ENCODE data around the gene RPF1.

DNA sequence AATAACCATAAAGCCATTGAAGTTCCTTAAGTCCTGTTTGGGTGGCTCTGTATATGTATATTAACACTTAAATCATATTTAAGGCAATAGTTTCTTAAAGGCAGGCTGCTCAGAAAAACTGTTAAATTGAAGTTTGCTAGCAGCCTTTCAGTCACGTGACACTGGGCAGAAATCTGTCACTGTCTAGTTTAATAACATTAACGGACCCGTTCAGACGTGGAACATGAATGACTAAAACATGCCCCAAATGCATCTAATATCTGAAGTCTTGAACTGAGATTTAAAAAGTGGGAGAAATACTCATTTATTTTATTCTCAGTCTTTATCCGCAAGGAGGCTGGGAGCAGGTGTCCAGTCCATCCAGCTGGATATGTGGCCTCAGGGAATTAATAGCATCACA, 23.9 kb downstream of the RPF1 start:
- TF ChIP-seq, protein P1, sequence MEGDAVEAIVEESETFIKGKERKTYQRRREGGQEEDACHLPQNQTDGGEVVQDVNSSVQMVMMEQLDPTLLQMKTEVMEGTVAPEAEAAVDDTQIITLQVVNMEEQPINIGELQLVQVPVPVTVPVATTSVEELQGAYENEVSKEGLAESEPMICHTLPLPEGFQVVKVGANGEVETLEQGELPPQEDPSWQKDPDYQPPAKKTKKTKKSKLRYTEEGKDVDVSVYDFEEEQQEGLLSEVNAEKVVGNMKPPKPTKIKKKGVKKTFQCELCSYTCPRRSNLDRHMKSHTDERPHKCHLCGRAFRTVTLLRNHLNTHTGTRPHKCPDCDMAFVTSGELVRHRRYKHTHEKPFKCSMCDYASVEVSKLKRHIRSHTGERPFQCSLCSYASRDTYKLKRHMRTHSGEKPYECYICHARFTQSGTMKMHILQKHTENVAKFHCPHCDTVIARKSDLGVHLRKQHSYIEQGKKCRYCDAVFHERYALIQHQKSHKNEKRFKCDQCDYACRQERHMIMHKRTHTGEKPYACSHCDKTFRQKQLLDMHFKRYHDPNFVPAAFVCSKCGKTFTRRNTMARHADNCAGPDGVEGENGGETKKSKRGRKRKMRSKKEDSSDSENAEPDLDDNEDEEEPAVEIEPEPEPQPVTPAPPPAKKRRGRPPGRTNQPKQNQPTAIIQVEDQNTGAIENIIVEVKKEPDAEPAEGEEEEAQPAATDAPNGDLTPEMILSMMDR (IDR thresholded peaks at IDR 0.05; ENCODE audit: poor library complexity, severe bottlenecking): no peak
- TF ChIP-seq MXI1 (conservative IDR thresholded peaks at IDR 0.05; ENCODE audit: poor library complexity, severe bottlenecking): no peak

Measured in neural cell (in vitro differentiated cells).